DOHH2 (cell line): ENCODE data around the gene MCCC1.

ENCODE experiments used
- CTCF ChIP-seq: fragments of 200-600 bp; sonication (generic); IDR thresholded peaks from one replicate; pipeline ENCODE4 v1.5.1; 2014; ENCODE audit warnings: antibody characterized with exemption, mild to moderate bottlenecking, low read depth, low read length; ENCODE audit not compliant: poor library complexity, severe bottlenecking
- EZH2phosphoT487 ChIP-seq: fragments of 200-600 bp; sonication (generic); IDR thresholded peaks from 2 replicates; pipeline ENCODE4 v1.6.1; 2017; ENCODE audit warnings: borderline replicate concordance, mild to moderate bottlenecking, antibody characterized with exemption, low read length, moderate library complexity, mixed read lengths

GRCh38 chr3:183074261-183074660 is 25.0 kb downstream of the MCCC1 start:
- no peak for TF ChIP-seq CTCF
- no peak for TF ChIP-seq EZH2phosphoT487
